CD14-positive monocyte (primary cell): ENCODE measurements around the gene BATF. TPM values are rescaled to one million over a fixed set of nuclear protein-coding genes. Genes with fewer than 3 reads are reported as not detected.

Source experiments
- DNase-seq, 3 donors: peaks; one replicate each; pipeline ENCODE4 v3.0.0-alpha.2; 2011 to 2022
- H2AFZ ChIP-seq: 2 replicates; pipeline ENCODE4 v1.6.0; 2012; ENCODE audit warnings: mild to moderate bottlenecking, low read depth, low read length, inconsistent platforms; ENCODE audit not compliant: insufficient read depth, poor library complexity, severe bottlenecking
- H3K27ac ChIP-seq, 2 donors: 1 replicate in 1 of 2; 2 replicates in 1 of 2; pipeline ENCODE4 v1.5.1; 2012 to 2013; ENCODE audit warnings: low read length in 2 of 2, control low read depth in 1 of 2, inconsistent platforms in 1 of 2, low read depth in 1 of 2, mild to moderate bottlenecking in 1 of 2
- H3K27me3 ChIP-seq, 2 donors: one replicate each; pipeline versions ENCODE4 v1.6.0 to v1.6.1; 2011 to 2013; ENCODE audit warnings: low read length in 2 of 2; ENCODE audit not compliant: control insufficient read depth in 2 of 2, insufficient read depth in 2 of 2
- H3K36me3 ChIP-seq, 2 donors: replicated peaks in 1 of 2; 1 replicate in 1 of 2; 2 replicates in 1 of 2; pipeline versions ENCODE4 v1.5.1 to v1.6.1; 2012 to 2013; ENCODE audit warnings: low read length in 2 of 2, control low read depth in 1 of 2, inconsistent platforms in 1 of 2, mild to moderate bottlenecking in 1 of 2; ENCODE audit not compliant: insufficient read depth in 2 of 2, control insufficient read depth in 1 of 2
- H3K4me1 ChIP-seq, 2 donors: 1 replicate in 1 of 2; 2 replicates in 1 of 2; pipeline versions ENCODE4 v1.5.1 to v1.6.1; 2012 to 2013; ENCODE audit warnings: low read length in 2 of 2, control low read depth in 1 of 2, inconsistent platforms in 1 of 2, mild to moderate bottlenecking in 1 of 2, moderate library complexity in 1 of 2; ENCODE audit not compliant: insufficient read depth in 2 of 2, control insufficient read depth in 1 of 2
- H3K4me2 ChIP-seq: replicated peaks from 2 replicates; pipeline ENCODE3; 2012; ENCODE audit warnings: low read length, moderate library complexity, mild to moderate bottlenecking; ENCODE audit not compliant: poor library complexity, severe bottlenecking; ENCODE audit errors: extremely low read depth
- H3K4me3 ChIP-seq, 3 experiments: fragments of 200-600 bp in 1 of 3; sonication (generic) in 1 of 3; replicated peaks in 1 of 3; 1 replicate in 2 of 3; 2 replicates in 1 of 3; pipeline ENCODE4 v1.5.1; 2011 to 2013; ENCODE audit warnings: low read length in 3 of 3, mild to moderate bottlenecking in 3 of 3, control low read depth in 2 of 3, low read depth in 2 of 3, inconsistent platforms in 1 of 3, moderate library complexity in 1 of 3
- H3K79me2 ChIP-seq: 2 replicates; pipeline ENCODE4 v1.6.0; 2012; ENCODE audit warnings: mild to moderate bottlenecking, control low read depth, inconsistent platforms, low read length, moderate library complexity; ENCODE audit not compliant: insufficient read depth
- H3K9ac ChIP-seq: 2 replicates; pipeline ENCODE4 v1.6.0; 2017; ENCODE audit warnings: low read length, mild to moderate bottlenecking; ENCODE audit not compliant: insufficient read depth, poor library complexity, severe bottlenecking
- H3K9me3 ChIP-seq, 2 donors: replicated peaks in 1 of 2; 1 replicate in 1 of 2; 2 replicates in 1 of 2; pipeline versions ENCODE4 v1.5.1 to v1.6.1; 2012 to 2013; ENCODE audit warnings: low read length in 2 of 2, control low read depth in 1 of 2; ENCODE audit not compliant: control insufficient read depth in 1 of 2, insufficient read depth in 1 of 2
- H4K20me1 ChIP-seq: 2 replicates; pipeline ENCODE4 v1.6.0; 2012; ENCODE audit warnings: mild to moderate bottlenecking, low read length, control low read depth, moderate library complexity; ENCODE audit not compliant: insufficient read depth
- H3K27ac Mint-ChIP-seq, 7 donors: one replicate each; pipeline ENCODE4 v1.8.0; 2020; ENCODE audit warnings: mild to moderate bottlenecking in 7 of 7, mixed read lengths in 7 of 7, moderate library complexity in 6 of 7, inconsistent platforms in 2 of 7
- H3K27me3 Mint-ChIP-seq, 3 donors: one replicate each; pipeline ENCODE4 v1.8.0; 2021 to 2022; ENCODE audit warnings: low read depth in 3 of 3, mild to moderate bottlenecking in 3 of 3, mixed read lengths in 3 of 3, moderate library complexity in 3 of 3, inconsistent platforms in 1 of 3
- H3K36me3 Mint-ChIP-seq, 2 donors: one replicate each; pipeline ENCODE4 v1.8.0; 2020; ENCODE audit warnings: mixed read lengths in 2 of 2, inconsistent platforms in 1 of 2, mild to moderate bottlenecking in 1 of 2
- H3K4me1 Mint-ChIP-seq: one replicate; pipeline ENCODE4 v1.8.0; 2020; ENCODE audit warnings: mild to moderate bottlenecking, mixed read lengths
- H3K4me3 Mint-ChIP-seq, 2 donors: one replicate each; pipeline ENCODE4 v1.8.0; 2020; ENCODE audit warnings: mild to moderate bottlenecking in 2 of 2, mixed read lengths in 2 of 2, moderate library complexity in 1 of 2
- H3K9me3 Mint-ChIP-seq, 7 donors: one replicate each; pipeline ENCODE4 v1.8.0; 2020 to 2022; ENCODE audit warnings: mixed read lengths in 7 of 7, mild to moderate bottlenecking in 6 of 7, moderate library complexity in 6 of 7, inconsistent platforms in 2 of 7
- WGBS: methylation state at CpG from one replicate; pipeline ENCODE4 v1.1.5; 2013; ENCODE audit warnings: missing lambda C conversion rate; ENCODE audit not compliant: insufficient coverage; 5-methylcytosine and 5-hydroxymethylcytosine counted together
- intact Hi-C, 2 donors: fragments of 100-400 bp; cut with micrococcal nuclease; formaldehyde crosslinking; loops; one replicate each; pipeline versions ENCODE4 v1.15.0 to v1.15.1; 2023
- polyA plus RNA-seq, 3 donors: library from polyadenylated mRNA; depleted of rRNA in 1 of 3; unstranded in 2 of 3; stranded (reverse) in 1 of 3; fragments of 300-500 nt in 2 of 3; fragments of >200 nt in 1 of 3; fragmentation: Illumina TruSeq in 2 of 3; gene quantifications; 1 replicate in 2 of 3; 2 replicates in 1 of 3; pipeline ENCODE4 v1.2.3, GENCODE V29; 2012 to 2021
- TF ChIP-seq, protein P1 (sequence below): fragments of 200-600 bp; IDR thresholded peaks from one replicate; pipeline ENCODE4 v1.8.0; 2022; ENCODE audit warnings: antibody characterized with exemption, mild to moderate bottlenecking

BATF gene
- polyA plus RNA-seq, 3 donors: 12.6 to 25.8 (median 20.9) TPM

- Mint-ChIP-seq H3K9me3 (peaks cover 0 to 5% (median 3%) of the 10 kb centered on the region in 7 donors), H3K4me1 (peaks cover 6% of the 10 kb centered on the region), H3K36me3 (no peaks in the 10 kb centered on the region), H3K4me3 (no peak overlapping the region), H3K27me3 (no peaks in the 10 kb centered on the region), H3K27ac (no peak overlapping the region)
- TF ChIP-seq, protein P1, sequence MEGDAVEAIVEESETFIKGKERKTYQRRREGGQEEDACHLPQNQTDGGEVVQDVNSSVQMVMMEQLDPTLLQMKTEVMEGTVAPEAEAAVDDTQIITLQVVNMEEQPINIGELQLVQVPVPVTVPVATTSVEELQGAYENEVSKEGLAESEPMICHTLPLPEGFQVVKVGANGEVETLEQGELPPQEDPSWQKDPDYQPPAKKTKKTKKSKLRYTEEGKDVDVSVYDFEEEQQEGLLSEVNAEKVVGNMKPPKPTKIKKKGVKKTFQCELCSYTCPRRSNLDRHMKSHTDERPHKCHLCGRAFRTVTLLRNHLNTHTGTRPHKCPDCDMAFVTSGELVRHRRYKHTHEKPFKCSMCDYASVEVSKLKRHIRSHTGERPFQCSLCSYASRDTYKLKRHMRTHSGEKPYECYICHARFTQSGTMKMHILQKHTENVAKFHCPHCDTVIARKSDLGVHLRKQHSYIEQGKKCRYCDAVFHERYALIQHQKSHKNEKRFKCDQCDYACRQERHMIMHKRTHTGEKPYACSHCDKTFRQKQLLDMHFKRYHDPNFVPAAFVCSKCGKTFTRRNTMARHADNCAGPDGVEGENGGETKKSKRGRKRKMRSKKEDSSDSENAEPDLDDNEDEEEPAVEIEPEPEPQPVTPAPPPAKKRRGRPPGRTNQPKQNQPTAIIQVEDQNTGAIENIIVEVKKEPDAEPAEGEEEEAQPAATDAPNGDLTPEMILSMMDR: no peak
- no peaks in the 10 kb centered on the region for H3K27me3 ChIP-seq
- H4K20me1 ChIP-seq: no peaks in the 10 kb centered on the region
- no peaks in the 10 kb centered on the region for H3K4me1 ChIP-seq
- no peak overlapping the region for H3K4me3 ChIP-seq
- 85% methylated on average over 2 of the region's 4 CpGs for WGBS
- H2AFZ ChIP-seq: no peak overlapping the region
- no peak overlapping the region for H3K9ac ChIP-seq
- no peaks in the 10 kb centered on the region for H3K79me2 ChIP-seq
- no peak for DNase-seq
- no peaks in the 10 kb centered on the region for H3K9me3 ChIP-seq
- H3K36me3 ChIP-seq: no peaks in the 10 kb centered on the region
- H3K27ac ChIP-seq: no peak overlapping the region
- no peak overlapping the region for H3K4me2 ChIP-seq
- intact Hi-C loops: loop anchor here (5.0 kb wide), 2 partner anchors 178 to 353 kb away; no protein-coding TSS in a partner anchor
Observed at GRCh38 chr14:75484711-75485429, 37.4 kb upstream of the BATF start.

GRCh38 chr14:75486318-75486717, 36.0 kb upstream of the BATF start:
- Histone ChIP-seq H3K9ac (no peak overlapping the region), H3K36me3 (no peaks in the 10 kb centered on the region), H4K20me1 (no peaks in the 10 kb centered on the region), H3K27me3 (no peaks in the 10 kb centered on the region), H2AFZ (no peak overlapping the region), H3K79me2 (no peaks in the 10 kb centered on the region), H3K4me1 (no peaks in the 10 kb centered on the region), H3K4me3 (no peak overlapping the region), H3K4me2 (no peak overlapping the region), H3K9me3 (no peaks in the 10 kb centered on the region), H3K27ac (no peak overlapping the region)
- TF ChIP-seq, protein P1: peak; percentile 8
- DNase-seq: no peak
- no CpG with 5 or more reads among the region's 1 CpG for WGBS
- no peaks in the 10 kb centered on the region for H3K27me3 Mint-ChIP-seq
- intact Hi-C loops: loop anchor here (5.0 kb wide), 2 partner anchors 179 to 354 kb away; no protein-coding TSS in a partner anchor
- peaks cover 2% of the 10 kb centered on the region for H3K4me1 Mint-ChIP-seq
- no peaks in the 10 kb centered on the region for H3K36me3 Mint-ChIP-seq
- H3K9me3 Mint-ChIP-seq: peaks cover 0 to 8% (median 4%) of the 10 kb centered on the region in 7 donors
- no peak overlapping the region for H3K4me3 Mint-ChIP-seq
- H3K27ac Mint-ChIP-seq: no peak overlapping the region
